ENCODE results near the gene BRPF3.

The BRPF3 gene

DNA sequence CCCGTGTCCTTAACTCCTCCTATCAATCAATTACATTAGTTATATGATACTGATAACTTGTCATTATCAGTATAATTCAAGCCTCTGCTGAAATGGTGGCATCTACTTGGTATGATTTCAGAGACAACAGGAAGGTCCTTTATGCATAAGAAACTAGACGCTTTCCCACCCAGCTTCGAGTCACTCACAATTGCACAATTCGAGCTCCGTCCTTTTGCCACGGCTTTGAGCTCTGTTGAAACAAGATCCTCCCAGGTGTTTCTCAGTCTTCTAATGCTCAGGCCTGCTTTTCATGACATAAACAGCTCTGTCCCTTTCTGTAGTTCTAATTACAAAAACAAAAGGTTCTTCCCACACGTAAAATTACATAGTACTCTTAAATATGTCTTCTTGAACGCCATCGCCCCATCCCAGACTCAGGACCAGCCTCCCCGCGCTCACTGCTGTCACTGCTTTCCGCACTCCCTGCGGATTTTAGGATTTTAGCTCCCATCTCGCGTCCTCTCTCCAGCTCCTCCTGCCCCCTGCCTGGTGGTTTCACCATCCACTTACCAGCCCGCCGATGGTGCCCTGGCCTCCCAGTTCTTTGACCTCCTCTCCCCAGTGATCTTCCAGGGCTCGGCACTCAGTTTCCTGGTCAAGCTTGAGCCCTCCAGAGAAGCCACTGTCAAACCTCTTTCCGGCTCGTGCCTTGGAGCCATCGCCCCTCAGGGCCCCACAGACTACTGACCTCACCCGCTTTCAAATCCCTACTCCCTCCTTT, 50.1 kb downstream of the BRPF3 start:
- no peak for TF ChIP-seq CTCF (IDR thresholded peaks at IDR 0.05; ENCODE audit: insufficient read depth, missing control alignments)
- DNase-seq (ENCODE audit: insufficient read length, low spot score) (no peak), FAIRE-seq (no peak)

DNA sequence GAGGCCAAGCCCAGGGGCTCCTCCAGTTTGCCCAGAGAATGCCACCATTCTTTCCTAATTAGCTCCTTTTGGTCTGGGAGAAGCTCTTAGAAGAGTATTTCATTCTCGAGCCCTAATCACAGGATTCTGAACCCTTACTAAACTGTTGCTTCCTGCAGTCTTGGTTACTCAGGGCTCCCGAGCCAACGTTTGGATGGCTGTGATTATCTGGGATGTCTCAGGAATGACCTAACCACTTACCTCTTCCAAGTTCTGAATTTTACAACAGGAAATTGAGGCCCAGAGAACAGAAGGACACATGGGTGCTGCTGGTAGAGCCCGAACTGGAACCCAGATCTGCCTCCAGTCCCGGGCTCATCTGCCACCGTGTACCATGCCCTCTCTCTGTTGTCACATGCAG, 51.1 kb downstream of the BRPF3 start:
- no peak for TF ChIP-seq CTCF (IDR thresholded peaks at IDR 0.05; ENCODE audit: insufficient read depth, missing control alignments)
- no peak for FAIRE-seq
- DNase-seq (ENCODE audit: insufficient read length, low spot score): no peak

DNA sequence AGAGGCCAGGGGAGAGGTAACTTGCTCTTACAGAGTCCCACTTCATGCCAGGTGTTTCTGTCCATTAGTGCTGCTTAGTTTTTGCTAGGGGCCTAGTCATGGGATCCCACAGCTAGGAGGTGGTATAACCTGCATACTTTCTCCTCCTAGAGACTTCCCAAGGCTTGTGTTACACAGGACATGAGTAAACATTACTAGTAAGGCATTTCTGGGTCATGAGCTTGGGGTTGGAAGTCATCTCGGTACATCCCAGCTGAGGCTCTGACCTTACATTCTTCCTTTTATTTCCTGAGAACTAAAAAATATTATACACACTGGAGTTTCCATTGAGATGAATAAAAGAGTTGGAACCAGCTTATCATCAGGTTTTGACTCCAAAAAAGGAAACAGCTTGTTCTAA, 52.4 kb downstream of the BRPF3 start:
- FAIRE-seq: no peak
- DNase-seq (ENCODE audit: insufficient read length, low spot score): no peak
- no peak for TF ChIP-seq CTCF (IDR thresholded peaks at IDR 0.05; ENCODE audit: insufficient read depth, missing control alignments)

- TF ChIP-seq CTCF (IDR thresholded peaks at IDR 0.05; ENCODE audit: insufficient read depth, missing control alignments): no peak
- no peak for FAIRE-seq
Measured at GRCh38 chr6:36249536-36249935, 53.0 kb downstream of the BRPF3 start.

DNA sequence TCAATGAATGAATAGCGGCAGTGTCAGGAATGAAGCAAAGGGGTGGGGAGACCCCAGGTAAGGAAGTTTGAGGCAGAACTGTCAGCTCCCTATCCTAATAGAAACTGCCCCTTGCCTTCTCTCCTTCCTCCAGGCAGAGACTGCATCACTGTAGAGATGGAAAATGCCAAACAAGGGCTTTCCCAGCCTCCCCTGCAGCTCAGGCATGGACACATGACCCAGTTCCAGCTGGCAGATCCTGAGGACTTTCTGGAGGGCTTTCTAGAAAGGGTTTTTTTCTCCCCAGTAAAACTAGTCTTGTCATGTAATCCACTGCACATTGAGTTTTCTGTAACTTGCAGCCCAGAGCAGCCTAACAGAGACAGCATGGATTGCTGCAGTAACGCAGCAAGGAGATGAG, 55.5 kb downstream of the BRPF3 start:
- TF ChIP-seq CTCF (IDR thresholded peaks at IDR 0.05; ENCODE audit: insufficient read depth, missing control alignments): no peak
- FAIRE-seq (no peak), DNase-seq (ENCODE audit: insufficient read length, low spot score) (no peak)

More at GRCh38 chr6:36249536-36249935, 53.0 kb downstream of the BRPF3 start:
- DNase-seq (ENCODE audit: insufficient read length, low spot score): no peak

GRCh38 chr6:36263390-36264000, 67.0 kb downstream of the BRPF3 start:
- FAIRE-seq: no peak
- no peak for TF ChIP-seq CTCF (IDR thresholded peaks at IDR 0.05; ENCODE audit: insufficient read depth, missing control alignments)
- DNase-seq (ENCODE audit: insufficient read length, low spot score): no peak

GRCh38 chr6:36265744-36266143, 69.2 kb downstream of the BRPF3 start:
- DNase-seq (ENCODE audit: insufficient read length, low spot score) (no peak), FAIRE-seq (no peak)
- TF ChIP-seq CTCF (IDR thresholded peaks at IDR 0.05; ENCODE audit: insufficient read depth, missing control alignments): no peak

All from D721Med (cell line).